Measurements from ENCODE around the gene MCTP1.

GRCh38 chr5:95191330-95191729 is 93.6 kb downstream of the MCTP1 start:
- TF ChIP-seq POLR2AphosphoS5 (IDR thresholded peaks at IDR 0.05; ENCODE audit: low read depth, low read length) (no peak), TAF1 (IDR thresholded peaks at IDR 0.05; ENCODE audit: borderline replicate concordance, low read depth, low read length) (no peak), POLR2A (IDR thresholded peaks at IDR 0.05; ENCODE audit: low read depth, low read length) (no peak)
